Activated CD8-positive, alpha-beta memory T cell treated with anti-CD3 and anti-CD28 coated beads, Interleukin-2, amount 50 U/mL, for 24 hours (primary cell): ENCODE results near the gene ZEB2.

Source experiments
- DNase-seq: peaks from one replicate; pipeline ENCODE4 v3.0.0-alpha.2; 2020; ENCODE audit errors: extremely low read depth

The ZEB2 gene

GRCh38 chr2:144426355-144426754, 93.6 kb downstream of the ZEB2 start:
- DNase-seq = no peak

- no peak for DNase-seq
Measured at GRCh38 chr2:144424559-144425240, 95.2 kb downstream of the ZEB2 start.

GRCh38 chr2:144421606-144422510, 98.1 kb downstream of the ZEB2 start:
- DNase-seq = no peak

- no peak for DNase-seq
Measured at GRCh38 chr2:144419218-144419617, 100.7 kb downstream of the ZEB2 start.

GRCh38 chr2:144415386-144415785, 104.5 kb downstream of the ZEB2 start:
- no peak for DNase-seq

GRCh38 chr2:144414324-144414845, 105.5 kb downstream of the ZEB2 start:
- DNase-seq = no peak

- no peak for DNase-seq
Measured at GRCh38 chr2:144412709-144413108, 107.2 kb downstream of the ZEB2 start.

GRCh38 chr2:144411473-144411872, 108.4 kb downstream of the ZEB2 start:
- no peak for DNase-seq

- no peak for DNase-seq
Measured at GRCh38 chr2:144409241-144409640, 110.7 kb downstream of the ZEB2 start.

- no peak for DNase-seq
Measured at GRCh38 chr2:144407262-144407661, 112.7 kb downstream of the ZEB2 start.

GRCh38 chr2:144405982-144406788, 113.7 kb downstream of the ZEB2 start:
- no peak for DNase-seq

- no peak for DNase-seq
Measured at GRCh38 chr2:144405321-144405720, 114.6 kb downstream of the ZEB2 start.

GRCh38 chr2:144404586-144405314, 115.2 kb downstream of the ZEB2 start:
- DNase-seq = no peak

- no peak for DNase-seq
Measured at GRCh38 chr2:144403933-144404332, 116.0 kb downstream of the ZEB2 start.

- DNase-seq = no peak
Measured at GRCh38 chr2:144402251-144402650, 117.7 kb downstream of the ZEB2 start.

- no peak for DNase-seq
Measured at GRCh38 chr2:144401036-144401435, 118.9 kb downstream of the ZEB2 start.

- no peak for DNase-seq
Measured at GRCh38 chr2:144396318-144396717, 123.6 kb downstream of the ZEB2 start.

- no peak for DNase-seq
Measured at GRCh38 chr2:144390424-144391020, 129.4 kb downstream of the ZEB2 start.

- DNase-seq = no peak
Measured at GRCh38 chr2:144389930-144390311, 130.0 kb downstream of the ZEB2 start.

- DNase-seq = no peak
Measured at GRCh38 chr2:144389151-144389929, 130.6 kb downstream of the ZEB2 start.
